Measurements from ENCODE around the gene CAMK2D.

The CAMK2D gene

GRCh38 chr4:113438596-113438995 is 322.9 kb downstream of the CAMK2D start:
- no peak for DNase-seq (ENCODE audit: low spot score)

- no peak for DNase-seq (ENCODE audit: low spot score)
Measured at GRCh38 chr4:113437129-113437528, 324.4 kb downstream of the CAMK2D start.

- no peak for DNase-seq (ENCODE audit: low spot score)
Measured at GRCh38 chr4:113436360-113436759, 325.2 kb downstream of the CAMK2D start.

GRCh38 chr4:113435893-113436292 is 325.6 kb downstream of the CAMK2D start:
- DNase-seq (ENCODE audit: low spot score): no peak

GRCh38 chr4:113434247-113434587 is 327.3 kb downstream of the CAMK2D start:
- no peak for DNase-seq (ENCODE audit: low spot score)

- DNase-seq (ENCODE audit: low spot score): no peak
Measured at GRCh38 chr4:113433536-113434246, 327.8 kb downstream of the CAMK2D start.

GRCh38 chr4:113433116-113433515 is 328.4 kb downstream of the CAMK2D start:
- no peak for DNase-seq (ENCODE audit: low spot score)

GRCh38 chr4:113423631-113424030 is 337.9 kb downstream of the CAMK2D start:
- DNase-seq (ENCODE audit: low spot score): no peak

- DNase-seq (ENCODE audit: low spot score): no peak
Measured at GRCh38 chr4:113420938-113421337, 340.6 kb downstream of the CAMK2D start.

- DNase-seq (ENCODE audit: low spot score): no peak
Measured at GRCh38 chr4:113419631-113420030, 341.9 kb downstream of the CAMK2D start.

- DNase-seq (ENCODE audit: low spot score): no peak
Measured at GRCh38 chr4:113411496-113411938, 350.0 kb downstream of the CAMK2D start.

- no peak for DNase-seq (ENCODE audit: low spot score)
Measured at GRCh38 chr4:113410686-113411085, 350.9 kb downstream of the CAMK2D start.

GRCh38 chr4:113409181-113409580 is 352.4 kb downstream of the CAMK2D start:
- no peak for DNase-seq (ENCODE audit: low spot score)

- DNase-seq (ENCODE audit: low spot score): no peak
Measured at GRCh38 chr4:113407409-113407808, 354.1 kb downstream of the CAMK2D start.

GRCh38 chr4:113406723-113407016 is 354.9 kb downstream of the CAMK2D start:
- no peak for DNase-seq (ENCODE audit: low spot score)

- no peak for DNase-seq (ENCODE audit: low spot score)
Measured at GRCh38 chr4:113405874-113406722, 355.4 kb downstream of the CAMK2D start.

GRCh38 chr4:113404841-113405240 is 356.7 kb downstream of the CAMK2D start:
- DNase-seq (ENCODE audit: low spot score): no peak

- no peak for DNase-seq (ENCODE audit: low spot score)
Measured at GRCh38 chr4:113404167-113404571, 357.4 kb downstream of the CAMK2D start.

Data from ecto neural progenitor cell (in vitro differentiated cells).